ENCODE measurements around the gene OTOP2. TPM values are rescaled to one million over a fixed set of nuclear protein-coding genes. Genes with fewer than 3 reads are reported as not detected.

The OTOP2 gene
- total RNA-seq, 2 donors from 2014 or later, result 5.7 to 18.4 TPM

GRCh38 chr17:74893936-74894671 is 30.0 kb upstream of the OTOP2 start:
- H3K4me3 ChIP-seq, result peak overlapping the region; percentile 23
- H3K9me3 ChIP-seq, result no peaks in the 10 kb centered on the region
- no peak overlapping the region for H3K27ac ChIP-seq
- H3K27me3 ChIP-seq, result peaks cover 32% of the 10 kb centered on the region
- DNase-seq, result no peak
- H3K9ac ChIP-seq (ENCODE audit: low read depth in 2 of 2, low read length in 2 of 2), result no peak overlapping the region
- H3K4me1 ChIP-seq, result peaks cover 4% of the 10 kb centered on the region
- H3K36me3 ChIP-seq, result no peaks in the 10 kb centered on the region
- intact Hi-C loops (cut with DNase I), result no loop called here
- TF ChIP-seq CTCF (IDR thresholded peaks at IDR 0.05), result no peak

GRCh38 chr17:74898376-74898946 is 25.6 kb upstream of the OTOP2 start:
- Histone ChIP-seq H3K9ac (ENCODE audit: low read depth in 2 of 2, low read length in 2 of 2) (no peak overlapping the region), H3K36me3 (no peaks in the 10 kb centered on the region), H3K27ac (no peak overlapping the region), H3K4me1 (peaks cover 2% of the 10 kb centered on the region), H3K4me3 (no peak overlapping the region), H3K9me3 (no peaks in the 10 kb centered on the region), H3K27me3 (peaks cover 17% of the 10 kb centered on the region)
- DNase-seq, result no peak
- no peak for TF ChIP-seq CTCF (IDR thresholded peaks at IDR 0.05)
- intact Hi-C loops (cut with DNase I), result no loop called here

- Histone ChIP-seq H3K9ac (ENCODE audit: low read depth in 2 of 2, low read length in 2 of 2) (no peak overlapping the region), H3K27me3 (peaks cover 2% of the 10 kb centered on the region), H3K4me1 (no peaks in the 10 kb centered on the region), H3K4me3 (no peak overlapping the region), H3K9me3 (no peaks in the 10 kb centered on the region), H3K27ac (no peak overlapping the region), H3K36me3 (no peaks in the 10 kb centered on the region)
- no peak for TF ChIP-seq CTCF (IDR thresholded peaks at IDR 0.05)
- no peak for DNase-seq
- intact Hi-C loops (cut with DNase I), result no loop called here
Observed at GRCh38 chr17:74900208-74900607, 23.9 kb upstream of the OTOP2 start.

GRCh38 chr17:74901353-74902135 is 22.5 kb upstream of the OTOP2 start:
- intact Hi-C loops (cut with DNase I), result no loop called here
- no peak overlapping the region for H3K27ac ChIP-seq
- no peak for DNase-seq
- no peaks in the 10 kb centered on the region for H3K4me1 ChIP-seq
- no peak overlapping the region for H3K4me3 ChIP-seq
- no peaks in the 10 kb centered on the region for H3K36me3 ChIP-seq
- no peaks in the 10 kb centered on the region for H3K27me3 ChIP-seq
- H3K9ac ChIP-seq (ENCODE audit: low read depth in 2 of 2, low read length in 2 of 2), result no peak overlapping the region
- TF ChIP-seq CTCF (IDR thresholded peaks at IDR 0.05), result no peak
- H3K9me3 ChIP-seq, result no peaks in the 10 kb centered on the region

GRCh38 chr17:74903034-74903433 is 21.0 kb upstream of the OTOP2 start:
- Histone ChIP-seq H3K9ac (ENCODE audit: low read depth in 2 of 2, low read length in 2 of 2) (no peak overlapping the region), H3K27me3 (no peaks in the 10 kb centered on the region), H3K4me3 (no peak overlapping the region), H3K9me3 (no peaks in the 10 kb centered on the region), H3K4me1 (no peaks in the 10 kb centered on the region), H3K36me3 (no peaks in the 10 kb centered on the region), H3K27ac (no peak overlapping the region)
- no peak for DNase-seq
- no peak for TF ChIP-seq CTCF (IDR thresholded peaks at IDR 0.05)
- intact Hi-C loops (cut with DNase I), result no loop called here
